Neuron (in vitro differentiated cells): ENCODE data around the gene TBC1D7.

Experiments used
- H2AFZ ChIP-seq: one replicate; pipeline ENCODE4 v1.6.1; 2013; ENCODE audit warnings: low read depth, mild to moderate bottlenecking, inconsistent platforms, low read length, moderate library complexity
- H3K27me3 ChIP-seq: one replicate; pipeline ENCODE4 v1.6.1; 2013; ENCODE audit warnings: low read length; ENCODE audit not compliant: insufficient read depth
- H3K36me3 ChIP-seq: one replicate; pipeline ENCODE4 v1.6.1; 2013; ENCODE audit warnings: low read length; ENCODE audit not compliant: insufficient read depth
- H3K4me1 ChIP-seq: one replicate; pipeline ENCODE4 v1.6.1; 2013; ENCODE audit warnings: low read length; ENCODE audit not compliant: insufficient read depth
- H3K4me3 ChIP-seq: 2 replicates; pipeline ENCODE4 v1.5.1; 2013; ENCODE audit warnings: mild to moderate bottlenecking, low read length, moderate library complexity
- H3K9me3 ChIP-seq: one replicate; pipeline ENCODE4 v1.6.1; 2013; ENCODE audit warnings: low read length

The TBC1D7 gene

GRCh38 chr6:13367396-13367795 is 39.1 kb upstream of the TBC1D7 start:
- Histone ChIP-seq H2AFZ (no peak overlapping the region), H3K27me3 (no peaks in the 10 kb centered on the region), H3K4me1 (peaks cover 23% of the 10 kb centered on the region), H3K4me3 (no peak overlapping the region), H3K9me3 (no peaks in the 10 kb centered on the region), H3K36me3 (no peaks in the 10 kb centered on the region)

DNA sequence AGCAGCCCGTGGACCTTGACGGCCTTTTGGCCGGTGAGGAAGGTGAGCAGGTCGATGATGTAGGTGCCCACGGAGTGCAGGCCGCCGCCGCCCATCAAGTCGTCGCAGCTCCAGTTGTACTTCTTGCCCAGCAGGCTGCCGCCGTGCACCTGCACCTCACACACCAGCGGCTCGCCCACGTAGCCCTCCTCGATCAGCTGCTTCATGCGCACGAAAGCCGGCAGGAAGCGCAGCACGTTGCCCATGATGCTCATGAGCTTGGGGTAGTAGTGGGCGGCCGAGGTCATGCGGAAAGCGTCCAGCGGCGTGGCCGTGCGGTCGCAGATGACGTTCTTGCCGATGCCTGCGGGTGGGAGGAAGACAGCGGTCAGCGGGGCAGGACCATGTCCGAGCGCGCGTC is 37.0 kb upstream of the TBC1D7 start:
- no peaks in the 10 kb centered on the region for H3K36me3 ChIP-seq
- no peaks in the 10 kb centered on the region for H3K27me3 ChIP-seq
- H3K4me1 ChIP-seq, result peaks cover 16% of the 10 kb centered on the region
- H3K9me3 ChIP-seq, result no peaks in the 10 kb centered on the region
- H2AFZ ChIP-seq, result no peak overlapping the region
- H3K4me3 ChIP-seq, result no peak overlapping the region

GRCh38 chr6:13364842-13365241 is 36.5 kb upstream of the TBC1D7 start:
- H2AFZ ChIP-seq, result no peak overlapping the region
- H3K4me1 ChIP-seq, result peaks cover 16% of the 10 kb centered on the region
- H3K4me3 ChIP-seq, result no peak overlapping the region
- no peaks in the 10 kb centered on the region for H3K27me3 ChIP-seq
- no peaks in the 10 kb centered on the region for H3K36me3 ChIP-seq
- H3K9me3 ChIP-seq, result no peaks in the 10 kb centered on the region

DNA sequence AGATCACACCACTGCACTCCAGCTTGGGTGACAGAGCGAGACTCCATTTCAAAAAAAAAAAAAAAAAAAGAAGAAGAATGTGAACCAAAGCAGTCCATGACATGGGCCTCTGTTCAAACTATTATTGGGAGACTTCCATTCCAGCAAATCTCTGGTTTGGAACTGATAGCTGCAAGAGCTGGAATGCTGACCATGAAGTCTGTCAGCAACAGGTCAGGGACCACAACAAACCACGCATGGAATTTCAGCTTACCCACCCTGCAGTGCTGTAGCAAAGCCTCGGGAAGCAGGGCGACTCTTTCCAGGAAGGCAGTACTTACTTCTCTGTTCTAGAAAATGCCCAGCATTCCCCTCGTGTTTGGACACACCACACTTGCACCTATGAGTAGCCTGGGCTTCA is 34.1 kb upstream of the TBC1D7 start:
- no peaks in the 10 kb centered on the region for H3K9me3 ChIP-seq
- no peak overlapping the region for H2AFZ ChIP-seq
- H3K36me3 ChIP-seq, result no peaks in the 10 kb centered on the region
- H3K4me3 ChIP-seq, result no peak overlapping the region
- H3K27me3 ChIP-seq, result no peaks in the 10 kb centered on the region
- H3K4me1 ChIP-seq, result peaks cover 12% of the 10 kb centered on the region

DNA sequence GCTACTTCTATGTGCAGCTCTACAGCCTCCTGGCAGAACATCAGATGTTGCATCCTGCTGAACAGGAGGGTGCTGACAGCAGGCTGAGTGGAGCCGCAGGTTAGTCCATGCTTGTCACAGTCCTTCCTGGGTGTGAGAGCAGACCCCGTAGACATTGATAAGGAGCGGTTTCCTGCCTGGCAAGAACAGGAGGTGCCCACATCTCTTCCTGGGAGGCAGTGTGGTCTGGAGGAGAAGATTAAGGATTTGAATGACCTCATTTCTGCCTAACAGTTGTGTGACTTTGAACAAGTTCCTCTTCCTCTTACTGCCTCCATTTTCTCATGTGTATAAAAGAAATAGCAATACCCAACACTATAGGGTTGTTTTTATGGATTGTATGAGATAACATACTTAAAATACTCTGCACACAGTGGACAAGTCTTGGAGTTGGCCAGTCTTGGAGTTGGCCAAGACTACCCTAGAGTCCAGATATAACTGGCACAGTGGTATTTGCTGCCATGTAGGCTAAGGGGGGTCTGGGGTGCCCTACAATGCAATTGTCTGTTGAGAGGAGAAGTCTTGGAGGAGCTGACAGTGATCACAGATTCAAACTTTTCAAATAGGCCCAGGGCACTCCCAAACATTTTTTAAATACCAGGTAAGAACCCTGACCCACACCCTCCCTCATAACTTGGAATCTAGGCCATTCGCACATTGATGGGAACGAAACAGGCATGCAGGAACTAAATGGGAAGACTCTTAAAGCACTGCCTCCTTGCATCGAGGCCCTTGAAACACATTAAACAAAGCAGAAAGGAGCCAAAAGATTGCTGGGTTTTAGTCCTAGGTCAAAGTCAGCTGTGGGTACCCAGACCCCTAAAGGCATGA is 32.6 kb upstream of the TBC1D7 start:
- Histone ChIP-seq H3K4me3 (no peak overlapping the region), H3K4me1 (peaks cover 8% of the 10 kb centered on the region), H3K36me3 (no peaks in the 10 kb centered on the region), H2AFZ (no peak overlapping the region), H3K9me3 (no peaks in the 10 kb centered on the region), H3K27me3 (no peaks in the 10 kb centered on the region)

DNA sequence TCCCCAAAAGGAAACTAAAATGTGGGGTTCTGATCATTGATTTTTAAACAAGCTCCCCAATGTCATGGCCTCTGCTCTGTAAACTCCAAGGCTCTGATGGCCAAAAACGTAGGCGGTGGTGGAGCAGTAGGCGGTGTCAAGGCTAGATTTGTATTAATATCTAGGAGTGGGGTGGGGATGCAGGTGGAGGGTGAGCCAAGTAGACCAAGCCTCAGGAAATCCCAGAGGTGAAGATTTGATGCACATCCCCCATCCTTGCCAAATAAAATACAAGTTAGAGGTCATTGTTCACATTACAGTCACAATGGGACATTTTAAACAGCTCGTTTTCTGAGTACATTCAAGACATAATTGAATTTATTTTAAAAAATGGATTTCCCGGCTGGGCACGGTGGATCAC is 30.9 kb upstream of the TBC1D7 start:
- H3K4me3 ChIP-seq, result no peak overlapping the region
- no peaks in the 10 kb centered on the region for H3K9me3 ChIP-seq
- H3K4me1 ChIP-seq, result peaks cover 15% of the 10 kb centered on the region
- H3K27me3 ChIP-seq, result no peaks in the 10 kb centered on the region
- no peaks in the 10 kb centered on the region for H3K36me3 ChIP-seq
- H2AFZ ChIP-seq, result no peak overlapping the region

- no peak overlapping the region for H2AFZ ChIP-seq
- no peaks in the 10 kb centered on the region for H3K27me3 ChIP-seq
- no peaks in the 10 kb centered on the region for H3K36me3 ChIP-seq
- no peaks in the 10 kb centered on the region for H3K9me3 ChIP-seq
- H3K4me3 ChIP-seq, result no peak overlapping the region
- peaks cover 15% of the 10 kb centered on the region for H3K4me1 ChIP-seq
Observed at GRCh38 chr6:13358511-13358910, 30.2 kb upstream of the TBC1D7 start.

GRCh38 chr6:13357551-13358075 is 29.3 kb upstream of the TBC1D7 start:
- no peak overlapping the region for H3K4me3 ChIP-seq
- H3K4me1 ChIP-seq, result peaks cover 13% of the 10 kb centered on the region
- H2AFZ ChIP-seq, result no peak overlapping the region
- no peaks in the 10 kb centered on the region for H3K27me3 ChIP-seq
- H3K36me3 ChIP-seq, result no peaks in the 10 kb centered on the region
- no peaks in the 10 kb centered on the region for H3K9me3 ChIP-seq

- no peaks in the 10 kb centered on the region for H3K27me3 ChIP-seq
- H3K9me3 ChIP-seq, result no peaks in the 10 kb centered on the region
- no peaks in the 10 kb centered on the region for H3K36me3 ChIP-seq
- peaks cover 15% of the 10 kb centered on the region for H3K4me1 ChIP-seq
- no peak overlapping the region for H2AFZ ChIP-seq
- H3K4me3 ChIP-seq, result no peak overlapping the region
Observed at GRCh38 chr6:13355999-13356785, 27.9 kb upstream of the TBC1D7 start.

DNA sequence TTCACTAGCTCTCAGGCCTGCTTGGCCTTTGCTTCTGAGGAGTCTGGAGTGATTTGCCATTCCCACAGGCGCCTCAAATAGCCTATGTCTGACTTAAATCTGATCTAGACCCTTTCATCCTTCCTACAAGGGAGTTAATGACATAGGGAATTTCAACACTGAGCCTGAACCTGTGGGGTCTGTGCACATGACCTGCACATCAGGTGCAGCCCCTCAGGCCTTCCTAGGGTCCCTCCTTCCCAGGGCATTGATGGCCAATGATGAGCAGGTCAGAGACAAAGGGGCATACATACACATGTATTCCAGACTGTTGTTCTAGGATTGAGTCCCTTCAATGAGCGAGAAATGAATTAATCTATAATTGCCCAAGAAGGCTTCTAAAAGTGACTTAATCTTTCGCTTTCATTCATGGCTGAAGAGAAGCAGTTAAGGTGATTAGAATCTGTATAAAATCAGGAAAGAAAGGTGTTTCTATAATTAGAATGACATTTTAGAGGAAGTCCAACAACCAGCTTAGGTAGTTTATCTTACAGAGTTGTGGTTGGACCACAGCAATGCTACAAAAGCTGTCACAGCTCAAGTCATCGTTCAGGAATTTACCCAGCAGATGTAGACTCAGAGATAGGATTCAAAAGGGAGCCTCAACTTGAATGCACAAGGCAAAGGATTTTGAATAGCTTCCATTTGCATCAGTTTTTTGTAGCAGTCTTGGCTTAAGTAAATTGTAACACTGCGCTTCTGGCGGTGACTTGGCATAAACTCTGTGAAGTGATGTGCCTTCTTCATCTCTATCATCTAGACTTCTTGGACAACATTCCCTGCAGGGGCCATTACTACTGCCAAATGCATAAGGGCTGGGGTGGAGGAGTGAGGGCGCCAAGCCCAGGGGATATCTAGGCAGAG is 27.0 kb upstream of the TBC1D7 start:
- Histone ChIP-seq H2AFZ (no peak overlapping the region), H3K4me3 (no peak overlapping the region), H3K4me1 (peaks cover 24% of the 10 kb centered on the region), H3K27me3 (no peaks in the 10 kb centered on the region), H3K9me3 (no peaks in the 10 kb centered on the region), H3K36me3 (no peaks in the 10 kb centered on the region)

DNA sequence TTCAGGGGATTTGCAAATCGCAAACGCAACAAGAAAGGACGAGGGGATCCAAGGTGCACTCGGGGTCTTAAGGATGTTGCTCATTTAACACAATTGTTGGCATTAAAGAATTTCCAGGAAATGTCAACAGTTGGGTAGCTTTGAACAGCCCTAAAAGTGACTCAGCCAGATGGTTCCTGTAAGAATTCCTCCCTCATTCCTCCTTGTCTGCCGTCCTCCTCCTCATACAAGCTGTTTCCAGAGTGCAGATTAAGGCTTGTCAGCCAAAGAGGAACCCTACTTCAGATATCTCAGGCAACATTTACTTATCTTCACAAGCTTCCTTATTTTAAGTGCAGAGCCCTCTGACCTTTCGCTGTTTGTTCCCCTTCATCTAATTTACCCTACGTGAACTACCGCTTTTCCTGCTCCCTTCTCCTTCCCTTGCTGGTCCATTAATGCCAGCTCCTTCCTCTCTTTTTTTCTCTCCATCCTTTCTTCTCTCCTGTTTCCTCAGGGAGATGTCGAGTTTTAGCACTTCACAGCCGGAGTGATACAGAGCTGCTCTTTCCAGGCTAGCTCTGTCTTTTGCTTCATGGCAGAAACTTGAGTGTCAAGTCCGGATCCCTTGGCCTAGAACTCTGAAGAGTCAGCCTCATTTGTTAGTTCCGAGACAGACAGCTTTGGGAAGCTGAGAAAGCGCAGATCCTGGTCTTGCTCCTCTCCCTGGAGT is 26.1 kb upstream of the TBC1D7 start:
- H3K4me3 ChIP-seq, result no peak overlapping the region
- no peaks in the 10 kb centered on the region for H3K27me3 ChIP-seq
- H3K36me3 ChIP-seq, result no peaks in the 10 kb centered on the region
- no peaks in the 10 kb centered on the region for H3K9me3 ChIP-seq
- peaks cover 27% of the 10 kb centered on the region for H3K4me1 ChIP-seq
- no peak overlapping the region for H2AFZ ChIP-seq

DNA sequence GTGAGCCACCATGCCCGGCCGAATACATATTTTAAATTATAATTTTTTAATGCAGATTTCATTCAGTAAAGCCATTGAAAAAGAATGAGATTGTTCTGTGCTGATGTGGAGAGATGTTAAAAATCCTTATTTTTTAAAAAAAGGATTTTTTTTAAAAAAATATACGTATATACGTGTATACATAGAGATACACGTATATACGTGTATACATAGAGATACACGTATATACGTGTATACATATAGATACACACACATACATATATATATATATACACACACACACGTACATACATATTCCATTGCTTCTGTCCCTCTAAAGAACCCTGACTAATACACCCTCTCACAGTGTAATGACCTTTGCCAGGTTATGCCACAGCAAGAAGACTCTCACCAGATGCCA is 23.8 kb upstream of the TBC1D7 start:
- Histone ChIP-seq H3K9me3 (no peaks in the 10 kb centered on the region), H3K4me3 (no peak overlapping the region), H2AFZ (no peak overlapping the region), H3K27me3 (no peaks in the 10 kb centered on the region), H3K36me3 (no peaks in the 10 kb centered on the region), H3K4me1 (peaks cover 21% of the 10 kb centered on the region)
